ENCODE results near the gene TXNRD2. TPM values are rescaled to one million over a fixed set of nuclear protein-coding genes. Genes with fewer than 3 reads are reported as not detected.
A peak's percentile ranks its signal among the peaks of the same experiment; 100 is the strongest.

The TXNRD2 gene
- total RNA-seq, 1 experiment from 2014 or later = 23.0 TPM

DNA sequence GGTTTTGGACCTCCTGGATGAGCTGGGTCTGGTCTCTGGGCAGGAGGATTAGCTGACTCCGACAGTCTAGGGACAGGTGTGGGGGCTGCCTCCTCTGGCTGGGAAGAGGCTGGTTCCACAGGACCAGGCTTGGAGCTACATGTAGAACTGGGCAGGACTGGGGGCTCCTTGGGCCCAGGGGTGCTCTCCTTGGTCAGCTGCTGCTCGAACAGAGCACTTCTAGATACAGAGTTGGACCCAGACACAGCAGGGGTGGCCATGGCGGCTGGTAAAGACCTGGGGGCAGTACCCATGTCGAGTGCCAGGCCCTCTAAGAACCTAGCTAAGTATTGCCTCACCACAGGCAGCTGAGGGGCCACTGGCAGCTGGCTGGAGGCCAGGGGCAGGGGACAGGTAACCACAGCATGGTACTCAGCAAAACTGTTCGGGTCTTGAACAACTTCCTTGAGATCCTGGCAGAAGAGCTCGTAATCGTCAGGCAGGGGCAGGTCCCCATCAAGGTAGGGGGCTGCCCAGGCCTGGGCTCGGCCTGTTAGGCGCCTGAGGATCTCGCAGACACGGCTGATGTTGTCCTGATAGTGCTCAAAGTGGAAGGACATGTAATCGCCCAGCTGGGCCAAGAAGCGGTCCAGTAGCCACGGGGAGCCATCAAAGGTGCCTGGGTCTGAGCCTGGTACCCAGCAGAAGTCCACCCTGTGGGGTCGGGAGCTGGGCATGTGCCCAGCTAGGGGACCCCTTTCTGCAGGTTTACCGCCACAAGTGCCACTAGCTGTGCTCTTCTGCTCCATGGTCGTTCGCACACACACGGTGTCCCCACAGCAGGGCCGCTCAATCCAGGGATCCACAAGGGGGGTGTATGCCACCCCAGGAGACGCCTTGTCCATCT lies 90.1 kb downstream of the TXNRD2 start:
- intact Hi-C loops (cut with micrococcal nuclease) = loop anchor here (10.0 kb wide), 1 partner anchor 87 kb away; the partner anchor contains the start of gene TBX1
- peaks cover 81% of the 10 kb centered on the region for H3K79me2 ChIP-seq (ENCODE audit: low read length)
- ChIA-PET POLR2A (ENCODE audit: unreplicated experiment) (no interaction called here), CTCF (no interaction called here)
- H3K27me3 ChIP-seq (ENCODE audit: low read length) = no peaks in the 10 kb centered on the region
- TF ChIP-seq, protein P1, sequence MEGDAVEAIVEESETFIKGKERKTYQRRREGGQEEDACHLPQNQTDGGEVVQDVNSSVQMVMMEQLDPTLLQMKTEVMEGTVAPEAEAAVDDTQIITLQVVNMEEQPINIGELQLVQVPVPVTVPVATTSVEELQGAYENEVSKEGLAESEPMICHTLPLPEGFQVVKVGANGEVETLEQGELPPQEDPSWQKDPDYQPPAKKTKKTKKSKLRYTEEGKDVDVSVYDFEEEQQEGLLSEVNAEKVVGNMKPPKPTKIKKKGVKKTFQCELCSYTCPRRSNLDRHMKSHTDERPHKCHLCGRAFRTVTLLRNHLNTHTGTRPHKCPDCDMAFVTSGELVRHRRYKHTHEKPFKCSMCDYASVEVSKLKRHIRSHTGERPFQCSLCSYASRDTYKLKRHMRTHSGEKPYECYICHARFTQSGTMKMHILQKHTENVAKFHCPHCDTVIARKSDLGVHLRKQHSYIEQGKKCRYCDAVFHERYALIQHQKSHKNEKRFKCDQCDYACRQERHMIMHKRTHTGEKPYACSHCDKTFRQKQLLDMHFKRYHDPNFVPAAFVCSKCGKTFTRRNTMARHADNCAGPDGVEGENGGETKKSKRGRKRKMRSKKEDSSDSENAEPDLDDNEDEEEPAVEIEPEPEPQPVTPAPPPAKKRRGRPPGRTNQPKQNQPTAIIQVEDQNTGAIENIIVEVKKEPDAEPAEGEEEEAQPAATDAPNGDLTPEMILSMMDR (conservative IDR thresholded peaks at IDR 0.05; ENCODE audit: low read depth, low read length) = no peak
- TF ChIP-seq EZH2phosphoT487 (IDR thresholded peaks at IDR 0.05; ENCODE audit: borderline replicate concordance, low read length) = no peak
- TF ChIP-seq EZH2 (IDR thresholded peaks at IDR 0.05; ENCODE audit: low read length, unreplicated experiment) = no peak
- ATAC-seq (no peak), DNase-seq (no peak)
- no peaks in the 10 kb centered on the region for H3K9me3 ChIP-seq (ENCODE audit: low read length)
- peaks cover 64% of the 10 kb centered on the region for H3K4me1 ChIP-seq (ENCODE audit: insufficient read depth, low read length)
- H2AFZ ChIP-seq (ENCODE audit: low read length) = no peak overlapping the region
- H3K9ac ChIP-seq (ENCODE audit: low read length) = no peak overlapping the region
- H3K4me3 ChIP-seq (ENCODE audit: low read length) = no peak overlapping the region
- H4K20me1 ChIP-seq (ENCODE audit: low read length) = peaks cover 24% of the 10 kb centered on the region
- no TSS peak for BruUV-seq (replicated peaks)
- no peak overlapping the region for H3K27ac ChIP-seq (ENCODE audit: low read length)
- H3K9me2 ChIP-seq (replicated peaks; ENCODE audit: low read length) = no peaks in the 10 kb centered on the region
- H3K4me2 ChIP-seq (ENCODE audit: low read length) = peak overlapping the region; percentile 99
- H3F3A ChIP-seq (ENCODE audit: low read length, unreplicated experiment) = no peaks in the 10 kb centered on the region
- peaks cover 10% of the 10 kb centered on the region; the same call in 1 of the 2 replicates for H3K36me3 ChIP-seq (ENCODE audit: low read depth, low read length)

DNA sequence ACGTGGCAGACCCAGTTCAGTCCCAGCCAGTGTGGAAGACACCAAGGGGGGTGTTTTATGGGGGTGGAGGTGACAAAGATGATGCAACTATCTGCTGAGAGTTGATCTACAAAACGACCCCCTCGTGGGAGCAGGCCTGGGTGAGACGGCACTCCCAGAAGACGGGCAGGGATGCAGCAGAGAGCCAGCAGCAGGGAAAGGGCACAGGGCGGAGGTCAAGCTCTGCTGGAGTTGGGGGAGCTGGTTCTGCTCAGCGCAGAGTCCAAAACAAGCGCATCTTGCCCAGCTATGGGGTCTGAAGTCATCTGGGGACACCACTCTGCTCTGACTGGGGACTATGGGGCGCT lies 90.9 kb downstream of the TXNRD2 start:
- no peak overlapping the region for H2AFZ ChIP-seq (ENCODE audit: low read length)
- H3K27ac ChIP-seq (ENCODE audit: low read length) = peak overlapping the region; percentile 77
- peak overlapping the region; percentile 99 for H3K4me2 ChIP-seq (ENCODE audit: low read length)
- no peak for DNase-seq
- POLR2A ChIA-PET (ENCODE audit: unreplicated experiment) = no interaction called here
- CTCF ChIA-PET = no interaction called here
- no peak overlapping the region for H3K9ac ChIP-seq (ENCODE audit: low read length)
- intact Hi-C loops (cut with micrococcal nuclease) = loop anchor here (10.0 kb wide), 1 partner anchor 86 kb away; the partner anchor contains the start of gene TBX1
- no peak for ATAC-seq
- peaks cover 59% of the 10 kb centered on the region for H3K4me1 ChIP-seq (ENCODE audit: insufficient read depth, low read length)
- TF ChIP-seq EZH2phosphoT487 (IDR thresholded peaks at IDR 0.05; ENCODE audit: borderline replicate concordance, low read length) (no peak), EZH2 (IDR thresholded peaks at IDR 0.05; ENCODE audit: low read length, unreplicated experiment) (no peak)
- TF ChIP-seq, protein P1 (conservative IDR thresholded peaks at IDR 0.05; ENCODE audit: low read depth, low read length) = no peak
- no peaks in the 10 kb centered on the region for H3F3A ChIP-seq (ENCODE audit: low read length, unreplicated experiment)
- H3K36me3 ChIP-seq (ENCODE audit: low read depth, low read length) = peaks cover 10% of the 10 kb centered on the region; the same call in 1 of the 2 replicates
- H3K9me3 ChIP-seq (ENCODE audit: low read length) = no peaks in the 10 kb centered on the region
- peaks cover 24% of the 10 kb centered on the region for H4K20me1 ChIP-seq (ENCODE audit: low read length)
- peaks cover 75% of the 10 kb centered on the region for H3K79me2 ChIP-seq (ENCODE audit: low read length)
- no TSS peak for BruUV-seq (replicated peaks)
- no peaks in the 10 kb centered on the region for H3K27me3 ChIP-seq (ENCODE audit: low read length)
- no peak overlapping the region; the same call in 1 of the 2 replicates for H3K4me3 ChIP-seq (ENCODE audit: low read length)
- H3K9me2 ChIP-seq (replicated peaks; ENCODE audit: low read length) = no peaks in the 10 kb centered on the region

Data from PC-3 (cell line).